GM18867 (cell line): ENCODE data around the gene CACUL1.
"Not testable (repeated sequence)": the region's sequence is repeated elsewhere in the genome, so short reads cannot be mapped to it uniquely, and the experiment has no call there.

Experiments
- ATAC-seq: cut with Tn5 transposase; IDR thresholded peaks from one replicate; pipeline ENCODE4 v1.9.1; 2021; ENCODE audit warnings: mild to moderate bottlenecking, moderate library complexity; ENCODE audit not compliant: unreplicated experiment

CACUL1 gene

GRCh38 chr10:118692872-118693271, 61.9 kb downstream of the CACUL1 start:
- ATAC-seq: no peak

- no peak for ATAC-seq
Measured at GRCh38 chr10:118689070-118689858, 65.5 kb downstream of the CACUL1 start.

- ATAC-seq: no peak
Measured at GRCh38 chr10:118687472-118687871, 67.3 kb downstream of the CACUL1 start.

- no peak for ATAC-seq
Measured at GRCh38 chr10:118682533-118682932, 72.2 kb downstream of the CACUL1 start.

GRCh38 chr10:118680197-118680596, 74.6 kb downstream of the CACUL1 start:
- no peak for ATAC-seq

- no peak for ATAC-seq
Measured at GRCh38 chr10:118674226-118674919, 80.4 kb downstream of the CACUL1 start.

- ATAC-seq: no peak
Measured at GRCh38 chr10:118672766-118673715, 81.7 kb downstream of the CACUL1 start.

GRCh38 chr10:118672153-118672552, 82.6 kb downstream of the CACUL1 start:
- ATAC-seq: no peak

GRCh38 chr10:118671221-118671620, 83.5 kb downstream of the CACUL1 start:
- ATAC-seq: not testable (repeated sequence)

GRCh38 chr10:118670472-118671124, 84.2 kb downstream of the CACUL1 start:
- no peak for ATAC-seq

- no peak for ATAC-seq
Measured at GRCh38 chr10:118669835-118670234, 84.9 kb downstream of the CACUL1 start.

GRCh38 chr10:118669020-118669791, 85.6 kb downstream of the CACUL1 start:
- no peak for ATAC-seq

GRCh38 chr10:118668228-118668952, 86.4 kb downstream of the CACUL1 start:
- ATAC-seq: no peak

- ATAC-seq: no peak
Measured at GRCh38 chr10:118667732-118668131, 87.0 kb downstream of the CACUL1 start.

- ATAC-seq: no peak
Measured at GRCh38 chr10:118666350-118666749, 88.4 kb downstream of the CACUL1 start.

GRCh38 chr10:118664321-118664720, 90.4 kb downstream of the CACUL1 start:
- no peak for ATAC-seq

- no peak for ATAC-seq
Measured at GRCh38 chr10:118663176-118663575, 91.6 kb downstream of the CACUL1 start.

GRCh38 chr10:118662228-118663035, 92.3 kb downstream of the CACUL1 start:
- no peak for ATAC-seq
